Osteocyte (in vitro differentiated cells): ENCODE measurements around the gene KCND1. TPM values are rescaled to one million over a fixed set of nuclear protein-coding genes. Genes with fewer than 3 reads are reported as not detected.

Source experiments
- DNase-seq: peaks from one replicate; pipeline ENCODE4 v3.0.0; 2021; ENCODE audit warnings: mixed read lengths; ENCODE audit not compliant: unreplicated experiment; ENCODE audit errors: extremely low spot score
- H3K27ac Mint-ChIP-seq: one replicate; pipeline ENCODE4 v1.8.0; 2021; ENCODE audit warnings: mild to moderate bottlenecking, mixed read lengths; ENCODE audit not compliant: unreplicated experiment
- H3K27me3 Mint-ChIP-seq: one replicate; pipeline ENCODE4 v1.8.0; 2021; ENCODE audit warnings: mixed read lengths; ENCODE audit not compliant: unreplicated experiment
- H3K36me3 Mint-ChIP-seq: one replicate; pipeline ENCODE4 v1.8.0; 2021; ENCODE audit warnings: mixed read lengths; ENCODE audit not compliant: unreplicated experiment
- H3K4me1 Mint-ChIP-seq: one replicate; pipeline ENCODE4 v1.8.0; 2021; ENCODE audit warnings: mixed read lengths; ENCODE audit not compliant: unreplicated experiment
- H3K4me3 Mint-ChIP-seq: one replicate; pipeline ENCODE4 v1.8.0; 2021; ENCODE audit warnings: mild to moderate bottlenecking, moderate library complexity, mixed read lengths; ENCODE audit not compliant: unreplicated experiment
- H3K9me3 Mint-ChIP-seq: one replicate; pipeline ENCODE4 v1.8.0; 2021; ENCODE audit warnings: mixed read lengths; ENCODE audit not compliant: unreplicated experiment
- CTCF ChIP-seq: fragments of 200-600 bp; sonication (generic); IDR thresholded peaks from 2 replicates; pipeline ENCODE4 v1.5.0; 2021; ENCODE audit warnings: antibody characterized with exemption, mild to moderate bottlenecking, moderate library complexity
- total RNA-seq: library from RNA; stranded (reverse); gene quantifications from 2 replicates; pipeline ENCODE4 v1.2.1, GENCODE V29; 2021

KCND1 gene
- total RNA-seq, 1 donor from 2014 or later, result 2.5 TPM

DNA sequence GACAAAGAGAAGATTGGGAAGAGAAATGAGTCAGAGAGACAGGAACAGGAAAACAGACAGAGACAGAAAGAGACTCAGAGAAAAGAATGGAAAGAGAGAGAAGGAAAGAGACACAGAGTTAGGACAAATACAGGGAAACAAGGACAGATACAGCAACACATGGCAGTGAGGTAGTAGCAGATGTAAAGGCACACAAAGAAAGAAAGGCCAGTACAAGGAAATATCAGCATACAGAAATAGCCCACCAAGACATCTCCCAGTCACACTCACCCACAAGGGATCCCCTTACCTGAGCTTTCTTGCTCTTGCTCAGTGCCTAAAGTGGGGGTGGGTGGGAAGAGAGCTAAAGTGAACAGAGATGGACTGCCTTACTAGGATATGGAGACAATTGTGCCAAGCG lies 26.2 kb upstream of the KCND1 start:
- Mint-ChIP-seq H3K4me1 (peaks cover 9% of the 10 kb centered on the region), H3K27ac (no peak overlapping the region), H3K9me3 (no peaks in the 10 kb centered on the region), H3K27me3 (no peaks in the 10 kb centered on the region), H3K36me3 (peaks cover 19% of the 10 kb centered on the region), H3K4me3 (no peak overlapping the region)
- no peak for TF ChIP-seq CTCF
- no peak for DNase-seq

DNA sequence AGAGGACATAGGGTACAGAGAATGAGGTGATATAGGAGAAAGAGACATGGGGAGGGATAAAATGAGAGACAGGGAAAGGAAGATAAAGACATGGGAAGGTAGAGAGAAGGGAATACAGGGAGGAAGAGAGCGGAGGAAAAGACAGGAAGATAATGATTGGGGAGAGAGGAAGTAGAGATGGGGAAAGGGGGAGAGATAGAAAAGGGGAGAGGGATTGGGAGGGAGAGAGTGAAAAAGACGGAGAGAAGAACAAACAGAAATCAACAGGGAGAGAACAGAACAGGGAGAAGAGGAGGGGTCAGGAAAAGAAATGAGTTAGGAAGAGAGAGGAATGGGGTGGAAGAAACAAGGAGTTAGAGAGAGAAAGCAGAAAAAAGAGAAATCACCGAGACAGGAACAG lies 25.8 kb upstream of the KCND1 start:
- Mint-ChIP-seq H3K9me3 (no peaks in the 10 kb centered on the region), H3K4me1 (peaks cover 8% of the 10 kb centered on the region), H3K36me3 (peaks cover 19% of the 10 kb centered on the region), H3K27ac (no peak overlapping the region), H3K4me3 (no peak overlapping the region), H3K27me3 (no peaks in the 10 kb centered on the region)
- no peak for DNase-seq
- TF ChIP-seq CTCF, result no peak

DNA sequence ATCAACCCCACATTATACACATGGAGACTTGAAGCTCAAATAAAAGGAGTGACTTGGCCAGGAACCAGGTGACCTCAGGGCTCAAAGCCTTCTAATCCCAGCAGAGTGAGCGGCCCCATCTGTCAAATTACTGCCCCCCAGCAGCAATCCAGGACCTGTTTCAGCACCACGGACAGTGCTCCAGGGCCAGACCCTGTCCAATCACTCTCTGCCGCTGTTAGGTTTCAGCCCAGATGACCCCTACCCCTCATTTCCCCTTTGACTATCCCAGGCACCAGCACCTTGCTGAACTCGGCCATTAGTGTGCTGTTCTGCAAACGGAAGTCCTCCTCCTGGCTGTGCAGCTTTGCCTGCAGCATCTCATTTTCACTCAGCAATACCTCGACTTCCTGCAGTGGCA lies 25.3 kb upstream of the KCND1 start:
- no peak for TF ChIP-seq CTCF
- Mint-ChIP-seq H3K9me3 (no peaks in the 10 kb centered on the region), H3K4me3 (no peak overlapping the region), H3K27ac (no peak overlapping the region), H3K4me1 (peaks cover 8% of the 10 kb centered on the region), H3K36me3 (peaks cover 19% of the 10 kb centered on the region), H3K27me3 (no peaks in the 10 kb centered on the region)
- DNase-seq, result no peak

GRCh38 chrX:48992341-48992740 lies 20.7 kb upstream of the KCND1 start:
- no peaks in the 10 kb centered on the region for H3K4me1 Mint-ChIP-seq
- H3K27ac Mint-ChIP-seq, result no peak overlapping the region
- H3K9me3 Mint-ChIP-seq, result no peaks in the 10 kb centered on the region
- no peak for DNase-seq
- no peak overlapping the region for H3K4me3 Mint-ChIP-seq
- H3K36me3 Mint-ChIP-seq, result peaks cover 24% of the 10 kb centered on the region
- H3K27me3 Mint-ChIP-seq, result no peaks in the 10 kb centered on the region
- no peak for TF ChIP-seq CTCF

GRCh38 chrX:48989483-48989882 lies 17.8 kb upstream of the KCND1 start:
- Mint-ChIP-seq H3K4me1 (no peaks in the 10 kb centered on the region), H3K36me3 (peaks cover 21% of the 10 kb centered on the region), H3K4me3 (no peak overlapping the region), H3K27me3 (no peaks in the 10 kb centered on the region), H3K9me3 (no peaks in the 10 kb centered on the region), H3K27ac (no peak overlapping the region)
- no peak for DNase-seq
- TF ChIP-seq CTCF, result no peak
